SK-N-SH treated with all-trans-retinoic acid at 6 μM for 48 hours (cell line): ENCODE measurements around the gene SETD3.

Experiments used
- ARNTL ChIP-seq: fragments of 450-650 bp; formaldehyde crosslinking; IDR thresholded peaks from 2 replicates; pipeline ENCODE4 v1.5.0; 2020; ENCODE audit warnings: low read depth, mild to moderate bottlenecking, moderate library complexity, borderline replicate concordance
- CSRNP3 ChIP-seq: fragments of 250-450 bp; sonication (Bioruptor Pico); IDR thresholded peaks from 2 replicates; pipeline ENCODE4 v1.5.1; 2021; ENCODE audit warnings: mild to moderate bottlenecking, moderate library complexity
- ISL1 ChIP-seq: fragments of 250-450 bp; sonication (Bioruptor Pico); IDR thresholded peaks from 2 replicates; pipeline ENCODE4 v2.1.2; 2022; ENCODE audit warnings: mild to moderate bottlenecking, moderate library complexity
- PPARA ChIP-seq: fragments of 250-450 bp; sonication (Bioruptor Pico); IDR thresholded peaks from 2 replicates; pipeline ENCODE4 v1.5.0; 2020; ENCODE audit warnings: mild to moderate bottlenecking, borderline replicate concordance
- ZC3H10 ChIP-seq: fragments of 250-450 bp; sonication (Bioruptor Pico); IDR thresholded peaks from 2 replicates; pipeline ENCODE4 v1.5.1; 2021; ENCODE audit warnings: mild to moderate bottlenecking, moderate library complexity
- TF ChIP-seq, protein P1 (sequence below): fragments of 250-450 bp; sonication (Bioruptor Pico); IDR thresholded peaks from 2 replicates; pipeline ENCODE4 v1.8.0; 2020; ENCODE audit warnings: mild to moderate bottlenecking, moderate library complexity, borderline replicate concordance
- TF ChIP-seq, protein P2 (sequence below): fragments of 250-450 bp; sonication (Bioruptor Pico); IDR thresholded peaks from 2 replicates; pipeline ENCODE4 v1.5.1; 2020; ENCODE audit warnings: low read depth, mild to moderate bottlenecking, moderate library complexity

DNA sequence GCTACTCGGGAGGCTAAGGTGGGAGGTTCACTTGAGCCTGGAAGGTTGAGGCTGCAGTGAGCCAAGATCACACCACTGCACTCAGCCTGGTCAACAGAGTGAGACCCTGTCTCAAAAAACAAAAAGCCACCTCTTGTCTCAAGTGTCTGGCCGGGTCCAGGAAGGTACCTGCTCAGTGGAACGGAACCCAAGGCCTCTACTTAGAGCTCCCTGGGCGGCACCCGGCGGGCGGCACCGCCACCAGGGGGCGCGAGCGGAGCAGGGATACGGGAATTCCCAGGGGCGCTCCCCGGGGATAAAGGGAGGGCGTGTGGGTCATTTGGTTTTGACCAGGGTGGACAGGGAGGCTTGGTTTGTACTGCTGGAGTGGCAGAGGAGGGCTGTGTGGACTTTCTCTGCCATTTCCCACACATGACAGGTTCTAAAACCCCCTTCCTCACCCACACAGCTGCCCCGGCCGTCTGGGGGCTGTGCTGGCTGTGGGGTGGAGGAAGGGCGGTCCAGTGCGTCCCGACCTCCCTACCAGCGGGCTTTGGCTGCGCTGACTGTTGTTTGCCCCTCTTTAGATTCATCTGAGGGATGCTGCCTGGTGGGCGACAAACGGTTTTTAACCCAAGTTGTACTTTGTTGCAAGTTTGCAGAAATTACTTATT, 91.4 kb downstream of the SETD3 start:
- TF ChIP-seq, protein P1, sequence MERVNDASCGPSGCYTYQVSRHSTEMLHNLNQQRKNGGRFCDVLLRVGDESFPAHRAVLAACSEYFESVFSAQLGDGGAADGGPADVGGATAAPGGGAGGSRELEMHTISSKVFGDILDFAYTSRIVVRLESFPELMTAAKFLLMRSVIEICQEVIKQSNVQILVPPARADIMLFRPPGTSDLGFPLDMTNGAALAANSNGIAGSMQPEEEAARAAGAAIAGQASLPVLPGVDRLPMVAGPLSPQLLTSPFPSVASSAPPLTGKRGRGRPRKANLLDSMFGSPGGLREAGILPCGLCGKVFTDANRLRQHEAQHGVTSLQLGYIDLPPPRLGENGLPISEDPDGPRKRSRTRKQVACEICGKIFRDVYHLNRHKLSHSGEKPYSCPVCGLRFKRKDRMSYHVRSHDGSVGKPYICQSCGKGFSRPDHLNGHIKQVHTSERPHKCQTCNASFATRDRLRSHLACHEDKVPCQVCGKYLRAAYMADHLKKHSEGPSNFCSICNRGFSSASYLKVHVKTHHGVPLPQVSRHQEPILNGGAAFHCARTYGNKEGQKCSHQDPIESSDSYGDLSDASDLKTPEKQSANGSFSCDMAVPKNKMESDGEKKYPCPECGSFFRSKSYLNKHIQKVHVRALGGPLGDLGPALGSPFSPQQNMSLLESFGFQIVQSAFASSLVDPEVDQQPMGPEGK (CRISPR knock-in tag): no peak
- no peak for TF ChIP-seq ARNTL
- no peak for TF ChIP-seq ZC3H10 (CRISPR knock-in tag)
- TF ChIP-seq ISL1 (CRISPR knock-in tag): no peak
- no peak for TF ChIP-seq CSRNP3 (CRISPR knock-in tag)
- TF ChIP-seq PPARA (CRISPR knock-in tag): no peak
- TF ChIP-seq, protein P2, sequence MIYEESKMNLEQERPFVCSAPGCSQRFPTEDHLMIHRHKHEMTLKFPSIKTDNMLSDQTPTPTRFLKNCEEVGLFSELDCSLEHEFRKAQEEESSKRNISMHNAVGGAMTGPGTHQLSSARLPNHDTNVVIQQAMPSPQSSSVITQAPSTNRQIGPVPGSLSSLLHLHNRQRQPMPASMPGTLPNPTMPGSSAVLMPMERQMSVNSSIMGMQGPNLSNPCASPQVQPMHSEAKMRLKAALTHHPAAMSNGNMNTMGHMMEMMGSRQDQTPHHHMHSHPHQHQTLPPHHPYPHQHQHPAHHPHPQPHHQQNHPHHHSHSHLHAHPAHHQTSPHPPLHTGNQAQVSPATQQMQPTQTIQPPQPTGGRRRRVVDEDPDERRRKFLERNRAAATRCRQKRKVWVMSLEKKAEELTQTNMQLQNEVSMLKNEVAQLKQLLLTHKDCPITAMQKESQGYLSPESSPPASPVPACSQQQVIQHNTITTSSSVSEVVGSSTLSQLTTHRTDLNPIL (CRISPR knock-in tag): no peak
